Naive thymus-derived CD8-positive, alpha-beta T cell (primary cell): ENCODE results near the gene UBE4A. TPM values are rescaled to one million over a fixed set of nuclear protein-coding genes. Genes with fewer than 3 reads are reported as not detected.

ENCODE experiments used
- ATAC-seq, 2 donors: fragments of 150-1000 bp; cut with Tn5 transposase in 1 of 2; sonication (Bioruptor Pico), chemical (Tn5 transposase) in 1 of 2; 1 replicate in 1 of 2; 2 replicates in 1 of 2; pipeline ENCODE4 v1.10.0; 2021; ENCODE audit warnings: mild to moderate bottlenecking in 2 of 2, moderate library complexity in 2 of 2
- POLR2A ChIA-PET: fragments of 350-600 bp; sonication (Branson Sonifier 250); formaldehyde crosslinking; loops from one replicate; lab custom pipeline; 2021; ENCODE audit warnings: antibody characterized with exemption; lab: Charles Lee
- DNase-seq, 10 donors: peaks; one replicate each; pipeline versions ENCODE4 v3.0.0 to v3.0.0-alpha.2; 2020 to 2022
- H3K27ac Mint-ChIP-seq, 10 donors: one replicate each; pipeline ENCODE4 v1.8.0; 2020 to 2022; ENCODE audit warnings: mild to moderate bottlenecking in 10 of 10, mixed read lengths in 10 of 10, moderate library complexity in 4 of 10, inconsistent platforms in 1 of 10
- H3K27me3 Mint-ChIP-seq, 5 donors: one replicate each; pipeline ENCODE4 v1.8.0; 2021 to 2022; ENCODE audit warnings: mixed read lengths in 5 of 5
- H3K36me3 Mint-ChIP-seq, 3 donors: one replicate each; pipeline ENCODE4 v1.8.0; 2020 to 2022; ENCODE audit warnings: mixed read lengths in 3 of 3, mild to moderate bottlenecking in 2 of 3, inconsistent platforms in 1 of 3
- H3K4me1 Mint-ChIP-seq, 4 donors: one replicate each; pipeline ENCODE4 v1.8.0; 2021 to 2022; ENCODE audit warnings: mixed read lengths in 4 of 4
- H3K4me3 Mint-ChIP-seq, 10 donors: one replicate each; pipeline ENCODE4 v1.8.0; 2020 to 2022; ENCODE audit warnings: mild to moderate bottlenecking in 10 of 10, mixed read lengths in 10 of 10, moderate library complexity in 6 of 10, inconsistent platforms in 1 of 10
- H3K9me3 Mint-ChIP-seq, 9 donors: one replicate each; pipeline ENCODE4 v1.8.0; 2020 to 2022; ENCODE audit warnings: mixed read lengths in 9 of 9, mild to moderate bottlenecking in 3 of 9, inconsistent platforms in 1 of 9, moderate library complexity in 1 of 9
- polyA plus RNA-seq, 3 donors: library from polyadenylated mRNA; unstranded; fragments of 300-500 nt; fragmentation: Illumina TruSeq; gene quantifications; one replicate each; pipeline ENCODE4 v1.2.3, GENCODE V29; 2021
- total RNA-seq, 8 experiments: library from RNA in 2 of 8; stranded (reverse) in 2 of 8; gene quantifications; one replicate each; pipeline ENCODE4 v1.2.3 and lab custom pipeline; 2021 to 2026

Gene UBE4A
- total and polyA plus RNA-seq, 5 experiments from 2014 or later = 20.7 to 52.8 (median 31.0) TPM

DNA sequence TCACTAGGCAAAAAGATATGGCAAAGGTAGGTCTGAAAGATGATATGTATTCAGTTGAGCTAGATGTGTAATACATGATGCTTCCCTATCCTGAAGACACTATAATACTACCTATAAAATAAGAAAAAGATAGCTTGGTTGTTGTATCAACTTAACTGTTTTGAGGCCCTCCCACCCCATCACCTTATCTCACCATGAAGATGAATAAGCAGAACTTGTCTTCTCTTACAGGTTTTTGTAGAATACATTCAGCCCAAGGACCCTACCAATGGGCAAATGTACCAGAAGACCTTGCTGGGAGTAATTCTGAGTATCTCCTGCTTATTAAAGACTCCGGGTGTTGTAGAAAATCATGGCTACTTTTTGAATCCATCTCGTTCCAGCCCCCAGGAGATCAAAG is 13.9 kb downstream of the UBE4A start:
- POLR2A ChIA-PET = interaction anchor here (0.7 to 1.3 kb wide), 2 partner anchors 13 to 137 kb away, joined by 3 read pairs; no protein-coding TSS in a partner anchor
- no peaks in the 10 kb centered on the region for H3K9me3 Mint-ChIP-seq
- peak overlapping the region in 1 of 10 donors; percentile 14 for H3K27ac Mint-ChIP-seq
- H3K4me1 Mint-ChIP-seq = peaks cover 0 to 3% (median under 1%) of the 10 kb centered on the region in 4 donors
- ATAC-seq (no peak), DNase-seq (no peak)
- no peak overlapping the region for H3K4me3 Mint-ChIP-seq
- H3K27me3 Mint-ChIP-seq = no peaks in the 10 kb centered on the region
- H3K36me3 Mint-ChIP-seq = peaks cover 10 to 99% (median 38%) of the 10 kb centered on the region in 3 donors

DNA sequence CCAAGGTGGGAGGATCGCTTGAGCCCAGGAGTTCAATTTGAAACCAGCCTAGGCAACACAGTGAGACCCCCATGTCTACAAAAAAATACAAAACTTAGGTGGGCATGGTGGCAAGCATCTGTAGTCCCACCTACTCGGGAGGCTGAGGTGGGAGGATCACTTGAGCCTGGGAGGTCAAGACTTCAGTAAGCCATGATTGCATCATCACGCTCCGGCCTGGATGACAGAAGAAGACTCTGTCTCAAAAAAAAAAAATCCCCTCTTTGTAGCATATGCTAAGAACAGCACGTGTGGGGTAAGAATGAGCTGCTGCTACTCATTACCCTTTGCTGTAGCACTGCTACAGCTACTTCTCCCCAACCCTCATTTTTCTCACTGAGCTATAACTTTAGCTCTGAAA is 14.5 kb downstream of the UBE4A start:
- peaks cover 0 to 3% (median 0%) of the 10 kb centered on the region in 4 donors for H3K4me1 Mint-ChIP-seq
- ATAC-seq = no peak
- no peak for DNase-seq
- H3K27ac Mint-ChIP-seq = peak overlapping the region in 2 of 10 donors; percentile 37 to 43
- H3K36me3 Mint-ChIP-seq = peaks cover 10 to 99% (median 42%) of the 10 kb centered on the region in 3 donors
- H3K4me3 Mint-ChIP-seq = no peak overlapping the region
- POLR2A ChIA-PET = interaction anchor here (1.3 kb wide), 1 partner anchor 13 kb away, joined by 3 read pairs; no protein-coding TSS in a partner anchor
- no peaks in the 10 kb centered on the region for H3K9me3 Mint-ChIP-seq
- H3K27me3 Mint-ChIP-seq = no peaks in the 10 kb centered on the region

DNA sequence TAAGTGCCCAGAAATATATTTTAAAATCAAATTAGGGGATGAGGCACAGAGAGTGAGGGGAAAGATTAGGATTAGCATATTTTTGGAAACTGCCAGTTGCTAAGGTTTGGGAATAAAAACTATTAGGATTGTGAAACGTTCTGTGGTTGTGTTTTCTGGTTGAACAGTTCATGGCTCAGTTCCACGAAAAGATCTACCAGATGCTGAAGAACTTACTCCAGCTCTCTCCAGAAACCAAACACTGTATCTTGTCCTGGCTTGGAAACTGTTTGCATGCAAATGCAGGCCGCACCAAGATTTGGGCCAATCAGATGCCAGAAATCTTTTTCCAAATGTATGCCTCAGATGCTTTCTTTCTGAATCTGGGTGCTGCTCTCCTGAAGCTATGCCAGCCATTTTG is 15.3 kb downstream of the UBE4A start:
- H3K4me3 Mint-ChIP-seq = no peak overlapping the region
- H3K4me1 Mint-ChIP-seq = peaks cover 0 to 3% (median 0%) of the 10 kb centered on the region in 4 donors
- H3K36me3 Mint-ChIP-seq = peaks cover 10 to 99% (median 38%) of the 10 kb centered on the region in 3 donors
- ATAC-seq = no peak
- H3K27me3 Mint-ChIP-seq = no peaks in the 10 kb centered on the region
- no peak for DNase-seq
- no peaks in the 10 kb centered on the region for H3K9me3 Mint-ChIP-seq
- H3K27ac Mint-ChIP-seq = peak overlapping the region in 3 of 10 donors; percentile 13 to 57 (median 54)
- POLR2A ChIA-PET = no interaction called here

DNA sequence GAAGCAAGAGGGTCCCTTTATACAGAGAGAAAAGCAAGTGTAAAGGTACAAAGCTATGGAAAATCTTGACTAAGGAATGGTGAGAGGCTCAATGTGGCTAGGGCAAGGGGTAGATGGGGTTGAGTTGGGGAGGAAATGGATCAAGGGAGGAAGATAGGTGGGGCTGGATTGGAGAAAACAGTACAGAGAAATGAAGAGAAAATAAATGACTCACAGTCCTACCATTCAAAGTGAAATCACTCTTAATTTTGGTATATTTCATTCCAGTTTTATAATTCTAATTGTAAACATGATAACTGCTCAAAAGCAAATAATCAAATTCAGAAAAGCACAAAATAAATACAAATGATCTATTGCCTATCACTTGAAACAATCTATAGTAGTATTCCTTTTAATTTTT is 16.6 kb downstream of the UBE4A start:
- Mint-ChIP-seq H3K4me1 (peaks cover 0 to 3% (median 0%) of the 10 kb centered on the region in 4 donors), H3K36me3 (peaks cover 10 to 96% (median 33%) of the 10 kb centered on the region in 3 donors), H3K27me3 (no peaks in the 10 kb centered on the region), H3K4me3 (no peak overlapping the region), H3K9me3 (no peaks in the 10 kb centered on the region), H3K27ac (peak overlapping the region in 7 of 10 donors; percentile 2 to 61 (median 28))
- POLR2A ChIA-PET = interaction anchor here (0.8 kb wide), 1 partner anchor 23 kb away, joined by 3 read pairs; no protein-coding TSS in a partner anchor
- ATAC-seq (no peak), DNase-seq (no peak)

DNA sequence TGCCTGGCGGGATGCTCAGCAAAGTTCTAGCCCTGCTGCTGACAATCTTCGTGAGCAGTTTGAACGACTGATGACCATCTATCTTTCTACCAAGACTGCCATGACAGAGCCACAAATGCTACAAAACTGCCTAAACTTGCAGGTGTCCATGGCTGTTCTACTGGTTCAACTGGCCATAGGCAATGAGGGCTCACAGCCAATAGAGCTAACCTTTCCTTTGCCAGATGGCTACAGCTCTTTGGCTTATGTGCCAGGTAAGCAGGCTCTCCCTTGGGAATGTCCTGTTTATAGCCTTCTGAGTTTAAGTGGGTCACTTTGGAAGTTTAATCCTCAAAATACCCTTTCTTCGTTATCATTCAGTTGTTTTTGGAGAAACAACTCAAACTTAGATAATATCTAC is 20.1 kb downstream of the UBE4A start:
- Mint-ChIP-seq H3K4me3 (no peak overlapping the region), H3K27ac (no peak overlapping the region), H3K4me1 (no peaks in the 10 kb centered on the region), H3K36me3 (peaks cover under 1 to 95% (median 32%) of the 10 kb centered on the region in 3 donors), H3K27me3 (no peaks in the 10 kb centered on the region), H3K9me3 (no peaks in the 10 kb centered on the region)
- POLR2A ChIA-PET = interaction anchor here (0.7 to 1.1 kb wide), 3 partner anchors 18 to 695 kb away, joined by 3 to 4 read pairs (median 4); no protein-coding TSS in a partner anchor
- no peak for DNase-seq
- ATAC-seq = no peak

DNA sequence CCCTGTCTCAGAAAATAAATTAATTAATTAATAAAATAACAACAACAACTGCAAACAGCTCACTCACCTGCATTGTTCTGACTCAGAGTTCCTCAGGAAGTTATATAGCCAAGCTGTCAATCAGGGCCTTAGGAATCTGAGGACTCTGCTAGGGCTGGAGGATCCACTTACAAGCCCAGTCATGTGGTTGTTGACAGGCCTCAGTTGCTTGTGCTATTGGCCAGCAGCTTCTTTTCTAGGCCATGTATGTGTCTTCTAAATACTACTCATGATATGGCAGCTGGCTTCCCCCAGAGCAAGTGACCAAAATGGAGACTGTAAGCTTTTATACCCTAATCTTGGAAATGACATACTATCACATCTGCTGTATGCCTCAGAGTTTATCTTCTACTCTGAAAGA is 21.2 kb downstream of the UBE4A start:
- H3K4me1 Mint-ChIP-seq = no peaks in the 10 kb centered on the region
- POLR2A ChIA-PET = interaction anchor here (0.6 to 1.0 kb wide), 2 partner anchors 10 to 58 kb away, joined by 3 to 4 read pairs; no protein-coding TSS in a partner anchor
- ATAC-seq = no peak
- H3K9me3 Mint-ChIP-seq = no peaks in the 10 kb centered on the region
- no peak overlapping the region for H3K4me3 Mint-ChIP-seq
- H3K36me3 Mint-ChIP-seq = peaks cover 0 to 95% (median 34%) of the 10 kb centered on the region in 3 donors
- DNase-seq = no peak
- no peaks in the 10 kb centered on the region for H3K27me3 Mint-ChIP-seq
- H3K27ac Mint-ChIP-seq = peak overlapping the region in 1 of 10 donors; percentile 43

DNA sequence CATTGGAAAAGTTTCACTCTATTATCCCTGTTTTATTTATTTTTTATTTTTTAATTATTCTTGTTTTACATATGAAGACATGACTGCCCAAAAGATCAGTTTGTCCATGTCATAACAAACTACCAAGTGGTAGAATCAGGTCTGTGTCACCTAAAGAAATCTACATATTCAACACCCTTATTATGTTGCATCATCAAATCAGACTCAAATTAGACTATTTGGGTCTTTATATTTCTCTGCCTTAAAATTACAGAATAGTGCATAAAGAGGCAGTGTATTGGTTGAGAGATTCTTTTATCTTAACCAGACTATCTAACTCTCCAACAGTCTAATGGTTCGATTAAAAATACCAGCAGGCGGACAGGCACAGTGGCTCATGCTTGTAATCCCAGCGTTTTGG is 23.6 kb downstream of the UBE4A start:
- POLR2A ChIA-PET = interaction anchor here (0.6 kb wide), 1 partner anchor 86 kb away, joined by 3 read pairs; no protein-coding TSS in a partner anchor
- ATAC-seq (no peak), DNase-seq (no peak)
- Mint-ChIP-seq H3K36me3 (peaks cover 11 to 95% (median 37%) of the 10 kb centered on the region in 3 donors), H3K9me3 (no peaks in the 10 kb centered on the region), H3K4me3 (no peak overlapping the region), H3K4me1 (no peaks in the 10 kb centered on the region), H3K27ac (no peak overlapping the region), H3K27me3 (no peaks in the 10 kb centered on the region)

DNA sequence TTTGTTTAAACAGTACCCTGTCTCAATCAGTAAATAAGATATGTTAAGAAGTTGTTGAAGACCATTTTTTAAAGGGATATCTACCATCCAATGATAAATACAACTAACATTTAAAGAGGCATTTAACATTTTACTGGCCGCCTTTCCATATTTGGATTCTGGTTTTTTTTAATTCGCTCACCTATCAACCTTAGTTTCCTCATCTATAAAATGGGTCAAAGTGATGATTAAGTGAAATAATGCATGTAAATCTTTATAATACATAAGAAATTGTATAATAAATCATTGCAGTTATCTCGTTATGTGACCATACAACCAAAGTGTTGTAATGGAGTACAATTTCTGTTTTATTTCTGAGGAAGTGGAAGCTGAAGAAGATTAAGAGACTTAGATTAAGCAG is 24.3 kb downstream of the UBE4A start:
- POLR2A ChIA-PET = no interaction called here
- Mint-ChIP-seq H3K9me3 (no peaks in the 10 kb centered on the region), H3K27ac (peak overlapping the region in 1 of 10 donors; percentile 83), H3K27me3 (no peaks in the 10 kb centered on the region), H3K4me3 (no peak overlapping the region), H3K36me3 (peaks cover 11 to 95% (median 33%) of the 10 kb centered on the region in 3 donors), H3K4me1 (no peaks in the 10 kb centered on the region)
- DNase-seq = no peak
- ATAC-seq = no peak

DNA sequence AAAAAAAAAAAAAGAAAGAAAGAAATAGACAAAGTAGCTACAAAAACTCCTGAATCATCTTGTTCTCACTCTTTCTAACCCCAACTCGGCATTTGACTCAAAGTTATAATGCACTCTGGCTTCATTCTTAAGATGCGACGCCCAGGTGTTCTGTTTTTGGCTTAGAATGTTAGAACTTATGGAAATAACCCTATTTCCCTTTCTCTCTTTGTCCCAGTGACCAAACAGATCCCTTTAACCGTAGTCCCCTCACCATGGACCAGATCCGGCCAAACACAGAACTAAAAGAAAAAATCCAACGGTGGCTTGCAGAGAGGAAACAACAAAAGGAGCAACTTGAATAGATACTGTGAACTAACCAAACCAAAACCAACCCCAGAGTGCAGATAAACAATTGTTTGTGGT is 36.7 kb downstream of the UBE4A start:
- DNase-seq = peak in 3 of 10 donors; percentile 30 to 49 (median 45)
- Mint-ChIP-seq H3K36me3 (peaks cover 0 to 65% (median 14%) of the 10 kb centered on the region in 3 donors), H3K27me3 (no peaks in the 10 kb centered on the region), H3K4me3 (peak overlapping the region in 9 of 10 donors; percentile 5 to 70 (median 42)), H3K9me3 (no peaks in the 10 kb centered on the region), H3K4me1 (peaks cover 18 to 38% (median 29%) of the 10 kb centered on the region in 4 donors), H3K27ac (peak overlapping the region; percentile 92 to 100 (median 100))
- no peak for ATAC-seq
- POLR2A ChIA-PET = interaction anchor here (0.8 to 1.3 kb wide), 2 partner anchors 39 to 176 kb away, joined by 3 read pairs; partner anchors contain the start of gene ARCN1

DNA sequence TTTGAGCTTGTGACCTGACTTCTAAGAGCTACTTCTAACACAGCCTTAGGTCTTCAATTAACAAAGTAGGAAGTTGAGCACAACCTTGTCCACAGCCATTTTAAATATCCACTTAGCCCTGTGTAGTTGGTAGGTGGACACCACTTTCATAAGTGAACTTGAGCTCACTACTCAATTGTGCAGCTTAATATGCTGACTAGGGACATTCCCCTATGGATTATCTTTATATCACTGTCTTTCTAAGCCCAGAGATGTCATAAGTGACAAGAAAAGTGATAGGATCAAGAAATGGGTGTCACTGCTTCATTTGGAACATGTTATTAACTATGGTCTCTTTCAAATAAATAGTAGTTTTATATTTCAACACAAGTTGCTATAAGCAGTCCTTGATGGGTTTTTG is 38.0 kb downstream of the UBE4A start:
- peaks cover 21 to 49% (median 40%) of the 10 kb centered on the region in 4 donors for H3K4me1 Mint-ChIP-seq
- POLR2A ChIA-PET = interaction anchor here (0.8 to 4.3 kb wide), 3 partner anchors 38 to 393 kb away, joined by 3 to 43 read pairs (median 3); partner anchors contain the start of genes KMT2A and UBE4A
- H3K36me3 Mint-ChIP-seq = peaks cover 0 to 51% (median 12%) of the 10 kb centered on the region in 3 donors
- no peak overlapping the region for H3K4me3 Mint-ChIP-seq
- no peaks in the 10 kb centered on the region for H3K27me3 Mint-ChIP-seq
- H3K27ac Mint-ChIP-seq = peak overlapping the region; percentile 99 to 100 (median 100)
- DNase-seq (no peak), ATAC-seq (no peak)
- H3K9me3 Mint-ChIP-seq = no peaks in the 10 kb centered on the region

DNA sequence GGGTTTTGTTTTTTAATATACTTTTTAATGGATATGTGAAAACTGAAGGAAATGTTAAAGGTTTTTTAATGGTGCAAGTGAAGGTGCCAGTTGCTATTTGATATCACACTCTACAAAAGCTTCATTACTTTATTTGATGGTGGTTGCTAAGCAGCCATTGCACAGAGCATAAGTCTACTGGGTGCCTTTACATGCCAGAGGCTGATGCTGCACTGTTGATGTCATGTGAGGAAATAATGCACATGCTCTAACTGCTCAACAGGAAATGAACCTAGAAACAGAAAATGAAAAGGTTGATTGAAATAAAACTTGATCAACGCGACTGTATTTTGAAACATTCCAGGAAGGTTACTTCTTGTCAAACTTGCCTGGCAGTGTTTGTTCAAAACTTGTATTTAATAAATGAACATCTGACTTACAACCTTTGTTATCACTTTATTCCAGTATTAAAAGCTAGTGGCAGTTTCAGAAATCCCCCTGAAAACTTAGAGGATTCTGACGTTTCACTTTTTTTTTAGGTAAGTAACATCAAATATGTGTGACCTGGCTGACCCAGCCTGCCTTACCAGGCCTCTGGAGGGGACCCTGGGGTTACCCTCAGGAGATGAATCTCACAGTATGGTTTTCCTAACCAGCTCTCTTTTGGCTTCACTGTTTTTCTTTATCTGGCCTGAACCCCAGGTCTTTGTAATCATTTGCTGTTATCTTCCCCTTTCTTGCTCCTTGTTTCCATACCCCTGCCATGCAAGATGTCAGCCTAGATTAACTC is 39.6 kb downstream of the UBE4A start:
- H3K4me3 Mint-ChIP-seq = peak overlapping the region; percentile 48 to 99 (median 95)
- DNase-seq = peak; percentile 22 to 89 (median 72)
- H3K4me1 Mint-ChIP-seq = peaks cover 25 to 60% (median 49%) of the 10 kb centered on the region in 4 donors
- POLR2A ChIA-PET = interaction anchor here (0.6 to 4.3 kb wide), 11 partner anchors 14 to 392 kb away, joined by 3 to 43 read pairs (median 4); partner anchors contain the start of genes ARCN1, CD3D, DDX6 and KMT2A
- peaks cover 0 to 40% (median 9%) of the 10 kb centered on the region in 3 donors for H3K36me3 Mint-ChIP-seq
- peak; percentile 82 to 89 for ATAC-seq
- no peaks in the 10 kb centered on the region for H3K27me3 Mint-ChIP-seq
- no peaks in the 10 kb centered on the region for H3K9me3 Mint-ChIP-seq
- H3K27ac Mint-ChIP-seq = peak overlapping the region; percentile 99 to 100 (median 100)

DNA sequence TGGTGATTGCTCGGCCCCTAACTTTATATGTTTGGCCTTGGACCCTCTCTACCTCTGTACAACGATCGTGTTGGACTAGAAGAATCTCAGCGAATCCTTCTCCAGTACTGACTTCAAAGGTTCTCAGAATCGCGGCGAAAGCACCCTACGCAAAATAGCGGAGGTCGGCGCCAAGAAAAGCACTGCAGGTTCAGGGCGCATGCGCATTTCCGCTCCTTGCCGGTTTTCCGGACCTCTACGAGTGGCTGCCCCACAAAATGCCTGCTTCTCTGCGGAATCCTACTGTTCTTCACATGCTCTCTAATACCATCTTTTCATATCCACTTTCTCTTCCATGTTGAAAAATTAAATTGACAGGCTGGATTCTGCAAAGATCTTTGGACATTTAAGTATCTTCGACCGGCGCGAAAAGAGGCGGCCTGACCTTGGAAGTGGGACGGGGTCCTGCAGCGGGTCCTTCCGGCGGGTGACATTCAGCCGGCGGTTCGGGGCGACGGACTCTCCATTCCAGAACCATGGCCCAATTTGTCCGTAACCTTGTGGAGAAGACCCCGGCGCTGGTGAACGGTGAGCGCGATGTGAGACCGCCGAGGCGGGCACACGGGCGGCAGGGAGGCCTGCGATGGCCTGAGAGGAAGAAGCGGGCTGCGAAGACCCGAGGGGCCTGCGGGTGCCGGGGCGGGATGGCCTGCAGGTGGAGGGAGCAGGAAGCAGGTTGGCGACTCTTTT is 41.9 kb downstream of the UBE4A start, which contains the start of gene ATP5MG:
Gene ATP5MG (plus strand): TSS at position 456 of the 729 bp plus-strand sequence. CDS start 60 bp downstream, at position 516.
- ATAC-seq (peak; percentile 56 to 59), DNase-seq (peak; percentile 87 to 98 (median 93))
- H3K9me3 Mint-ChIP-seq = no peaks in the 10 kb centered on the region
- H3K27me3 Mint-ChIP-seq = no peaks in the 10 kb centered on the region
- POLR2A ChIA-PET = interaction anchor here (0.5 to 4.3 kb wide), 7 partner anchors 34 to 622 kb away, joined by 3 to 43 read pairs (median 5); partner anchors contain the start of genes ARCN1 and KMT2A
- H3K36me3 Mint-ChIP-seq = peaks cover 0 to 37% (median 0%) of the 10 kb centered on the region in 3 donors
- H3K4me3 Mint-ChIP-seq = peak within 1 kb of the TSS; percentile 89 to 99 (median 96)
- peaks cover 31 to 74% (median 62%) of the 10 kb centered on the region in 4 donors for H3K4me1 Mint-ChIP-seq
- peak within 1 kb of the TSS; percentile 99 to 100 (median 100) for H3K27ac Mint-ChIP-seq
